A549 (cell line): ENCODE results near the gene PLEKHA7.

Experiments
- HOXA7 ChIP-seq: fragments of 250-450 bp; sonication (Bioruptor Pico); IDR thresholded peaks from 2 replicates; pipeline ENCODE4 v1.5.0; 2020; ENCODE audit warnings: mild to moderate bottlenecking, moderate library complexity
- JUN ChIP-seq, 2 experiments: fragments of >200 bp; sonication (Bioruptor Twin); formaldehyde crosslinking; IDR thresholded peaks; 2 replicates in 1 of 2; 3 replicates in 1 of 2; pipeline ENCODE4 v1.6.1; 2016 to 2017
- JUNB ChIP-seq: fragments of >200 bp; sonication (Bioruptor Twin); formaldehyde crosslinking; IDR thresholded peaks from 2 replicates; pipeline ENCODE4 v1.6.1; 2016
- KDM1A ChIP-seq: fragments of 200-600 bp; sonication (generic); IDR thresholded peaks from 2 replicates; pipeline ENCODE4 v1.6.1; 2016; ENCODE audit warnings: low read depth, mild to moderate bottlenecking
- SMC3 ChIP-seq: fragments of >200 bp; sonication (Bioruptor Twin); formaldehyde crosslinking; IDR thresholded peaks from 3 replicates; pipeline ENCODE4 v1.6.1; 2018; ENCODE audit warnings: inconsistent platforms
- USF2 ChIP-seq: fragments of 450-650 bp; IDR thresholded peaks from 2 replicates; pipeline ENCODE4 v1.6.1; 2014; ENCODE audit warnings: antibody characterized with exemption
- ZFP36 ChIP-seq: fragments of 450-650 bp; IDR thresholded peaks from 2 replicates; pipeline ENCODE4 v1.6.1; 2014; ENCODE audit warnings: borderline replicate concordance; ENCODE audit not compliant: partially characterized antibody
- TF ChIP-seq, protein P1 (sequence below): fragments of >200 bp; sonication (Bioruptor Twin); formaldehyde crosslinking; IDR thresholded peaks from 3 replicates; pipeline ENCODE4 v1.5.1; 2016
- TF ChIP-seq, protein P2 (sequence below): fragments of 150-350 bp; IDR thresholded peaks from 2 replicates; pipeline ENCODE4 v1.6.1; 2014; ENCODE audit warnings: low read depth, mild to moderate bottlenecking, low read length

GRCh38 chr11:16820324-16821092, 193.7 kb downstream of the PLEKHA7 start:
- TF ChIP-seq ZFP36: no peak
- TF ChIP-seq SMC3: peak; percentile 64
- TF ChIP-seq KDM1A: no peak
- TF ChIP-seq, protein P1, sequence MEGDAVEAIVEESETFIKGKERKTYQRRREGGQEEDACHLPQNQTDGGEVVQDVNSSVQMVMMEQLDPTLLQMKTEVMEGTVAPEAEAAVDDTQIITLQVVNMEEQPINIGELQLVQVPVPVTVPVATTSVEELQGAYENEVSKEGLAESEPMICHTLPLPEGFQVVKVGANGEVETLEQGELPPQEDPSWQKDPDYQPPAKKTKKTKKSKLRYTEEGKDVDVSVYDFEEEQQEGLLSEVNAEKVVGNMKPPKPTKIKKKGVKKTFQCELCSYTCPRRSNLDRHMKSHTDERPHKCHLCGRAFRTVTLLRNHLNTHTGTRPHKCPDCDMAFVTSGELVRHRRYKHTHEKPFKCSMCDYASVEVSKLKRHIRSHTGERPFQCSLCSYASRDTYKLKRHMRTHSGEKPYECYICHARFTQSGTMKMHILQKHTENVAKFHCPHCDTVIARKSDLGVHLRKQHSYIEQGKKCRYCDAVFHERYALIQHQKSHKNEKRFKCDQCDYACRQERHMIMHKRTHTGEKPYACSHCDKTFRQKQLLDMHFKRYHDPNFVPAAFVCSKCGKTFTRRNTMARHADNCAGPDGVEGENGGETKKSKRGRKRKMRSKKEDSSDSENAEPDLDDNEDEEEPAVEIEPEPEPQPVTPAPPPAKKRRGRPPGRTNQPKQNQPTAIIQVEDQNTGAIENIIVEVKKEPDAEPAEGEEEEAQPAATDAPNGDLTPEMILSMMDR: peak; percentile 91
- TF ChIP-seq JUN (IDR thresholded peaks at IDR 0.05): no peak
- no peak for TF ChIP-seq HOXA7 (CRISPR knock-in tag)
- TF ChIP-seq, protein P2, sequence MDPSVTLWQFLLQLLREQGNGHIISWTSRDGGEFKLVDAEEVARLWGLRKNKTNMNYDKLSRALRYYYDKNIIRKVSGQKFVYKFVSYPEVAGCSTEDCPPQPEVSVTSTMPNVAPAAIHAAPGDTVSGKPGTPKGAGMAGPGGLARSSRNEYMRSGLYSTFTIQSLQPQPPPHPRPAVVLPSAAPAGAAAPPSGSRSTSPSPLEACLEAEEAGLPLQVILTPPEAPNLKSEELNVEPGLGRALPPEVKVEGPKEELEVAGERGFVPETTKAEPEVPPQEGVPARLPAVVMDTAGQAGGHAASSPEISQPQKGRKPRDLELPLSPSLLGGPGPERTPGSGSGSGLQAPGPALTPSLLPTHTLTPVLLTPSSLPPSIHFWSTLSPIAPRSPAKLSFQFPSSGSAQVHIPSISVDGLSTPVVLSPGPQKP: no peak
- TF ChIP-seq USF2: no peak
- no peak for TF ChIP-seq JUNB
